HG03095 (cell line): ENCODE results near the gene GSTO2.

ENCODE experiments used
- ATAC-seq: cut with Tn5 transposase; IDR thresholded peaks from one replicate; pipeline ENCODE4 v1.9.1; 2021; ENCODE audit warnings: moderate library complexity; ENCODE audit not compliant: unreplicated experiment

GSTO2 gene

DNA sequence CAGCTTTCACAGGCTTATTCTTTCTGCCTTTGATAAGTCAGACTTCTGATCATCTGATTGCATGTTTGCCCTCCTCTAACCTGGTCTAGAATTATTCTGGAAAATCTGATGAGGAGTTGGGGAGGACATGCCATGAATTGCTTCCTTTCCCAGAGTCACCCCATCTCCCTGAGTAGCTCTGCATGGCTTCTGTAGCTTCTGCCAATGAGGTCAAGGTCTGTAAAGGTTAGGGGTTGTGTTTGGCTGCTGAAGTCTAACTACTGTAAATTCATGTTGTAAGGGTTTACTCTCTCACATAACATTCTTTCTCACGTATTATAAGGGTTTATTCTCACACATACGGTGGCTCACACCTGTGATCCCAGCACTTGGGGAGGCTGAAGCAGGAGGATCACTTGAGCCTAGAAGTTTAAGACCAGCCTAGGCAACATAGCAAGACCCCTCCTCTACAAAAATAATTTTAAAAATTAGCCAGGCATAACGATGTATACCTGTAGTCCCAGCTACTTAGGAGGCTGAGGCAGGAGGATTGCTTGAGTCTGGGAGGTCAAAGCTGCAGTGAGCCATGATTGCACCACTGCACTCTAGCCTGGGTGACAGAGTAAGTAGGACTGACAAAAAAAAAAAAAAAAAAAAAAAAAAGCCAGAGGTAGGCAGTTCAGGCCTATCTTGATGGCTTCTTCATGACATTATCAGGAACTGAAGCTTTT is 10.7 kb downstream of the GSTO2 start:
- ATAC-seq = no peak

DNA sequence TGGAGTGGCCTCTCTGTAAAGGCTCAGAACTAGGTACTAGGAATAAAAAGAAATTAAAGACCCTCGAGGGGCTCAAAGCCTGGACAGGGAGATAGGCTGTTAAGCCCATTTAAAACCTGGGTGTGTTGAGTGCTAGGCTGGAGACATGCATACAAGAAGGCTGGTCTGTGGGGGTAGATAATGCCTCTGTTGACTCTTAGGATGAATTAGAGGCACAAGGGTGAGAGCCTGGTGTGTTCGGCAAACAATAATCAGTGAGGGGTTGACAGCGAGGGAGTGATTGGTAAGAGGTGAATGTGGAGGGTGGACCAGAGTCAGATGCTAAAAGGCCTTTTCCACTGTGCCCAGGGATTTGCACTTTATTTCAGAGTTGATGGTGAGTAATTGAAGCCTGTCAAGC is 12.7 kb downstream of the GSTO2 start:
- no peak for ATAC-seq

DNA sequence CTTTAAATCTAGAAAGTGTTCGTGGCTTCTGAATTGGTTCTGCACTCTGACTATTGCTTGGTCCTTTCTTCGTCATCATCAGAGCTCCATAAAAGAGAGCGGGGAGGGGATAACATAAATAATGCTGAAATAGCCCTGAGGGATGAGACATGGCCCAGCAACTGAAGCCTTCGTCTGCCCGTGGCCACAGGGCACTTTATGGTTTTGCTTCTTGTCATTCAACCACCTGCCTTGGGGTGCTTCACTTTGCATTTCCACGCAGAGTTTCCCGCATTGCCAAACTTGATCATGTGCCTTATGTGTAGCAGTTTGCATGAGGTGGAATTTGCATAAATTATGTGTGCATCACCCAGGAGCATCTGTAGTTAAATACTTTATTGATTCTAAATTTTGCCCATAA is 15.9 kb downstream of the GSTO2 start:
- ATAC-seq = no peak

DNA sequence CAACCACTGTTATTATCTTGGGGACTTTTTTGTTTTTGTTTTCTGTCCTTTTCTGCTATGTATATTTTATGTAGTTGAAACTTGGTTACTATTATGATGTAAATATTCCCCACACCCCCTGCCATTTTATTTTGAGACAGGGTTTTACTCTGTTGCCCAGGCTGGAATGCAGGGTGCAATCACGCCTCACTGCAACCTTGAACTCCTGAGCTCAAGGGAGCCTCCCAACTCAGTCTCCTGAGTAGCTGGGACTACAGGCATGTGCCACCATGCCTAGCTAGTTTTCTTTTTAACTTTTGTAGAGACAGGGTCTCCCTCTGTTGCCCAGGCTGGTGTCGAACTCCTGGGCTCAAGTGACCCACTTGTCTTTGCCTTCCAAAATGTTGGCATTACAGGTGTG is 18.0 kb downstream of the GSTO2 start:
- no peak for ATAC-seq

DNA sequence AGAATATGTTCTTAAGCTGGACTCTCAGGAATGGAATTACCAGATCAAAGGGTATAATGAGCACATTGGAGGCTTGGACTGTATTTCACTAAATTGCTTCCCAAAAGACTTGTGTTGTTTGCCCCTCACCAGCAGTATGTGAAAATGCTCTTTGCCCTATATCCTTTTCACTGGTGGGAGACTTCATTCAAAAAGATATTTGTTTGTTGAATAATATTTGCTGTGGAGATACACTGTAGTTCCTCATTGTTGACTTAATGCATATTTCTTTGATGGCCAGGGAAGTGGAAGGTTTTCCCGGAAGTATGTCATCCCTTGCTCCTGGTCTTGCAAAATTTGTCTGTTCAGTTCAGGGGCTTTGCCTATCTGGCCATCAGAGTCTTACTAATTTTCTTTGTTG is 19.4 kb downstream of the GSTO2 start:
- no peak for ATAC-seq

DNA sequence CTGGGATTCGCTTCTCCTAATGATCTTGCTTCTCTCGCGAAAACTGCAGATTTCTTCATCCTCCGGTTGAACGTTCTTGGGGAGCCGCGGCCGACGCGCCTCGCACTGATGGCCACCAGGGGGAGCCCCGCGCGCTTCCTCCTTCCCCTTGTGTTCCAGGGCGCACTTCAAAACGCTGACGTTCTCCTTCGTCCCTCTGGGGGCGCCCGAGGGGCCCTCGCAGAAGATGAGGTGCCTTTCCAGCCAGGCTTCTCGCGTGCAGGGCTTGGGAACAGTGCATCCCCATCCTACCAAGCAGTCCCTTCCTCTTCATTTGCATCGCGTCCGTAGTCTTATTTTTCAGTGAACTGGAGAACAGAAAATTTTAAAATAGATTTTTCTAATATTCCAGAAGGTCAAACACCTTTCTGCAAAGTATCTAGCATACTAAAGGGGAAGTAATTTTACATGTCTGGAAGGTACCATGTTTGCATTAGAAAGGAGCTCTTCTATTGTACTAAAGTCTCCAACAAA is 22.5 kb downstream of the GSTO2 start:
- peak; percentile 99 for ATAC-seq

DNA sequence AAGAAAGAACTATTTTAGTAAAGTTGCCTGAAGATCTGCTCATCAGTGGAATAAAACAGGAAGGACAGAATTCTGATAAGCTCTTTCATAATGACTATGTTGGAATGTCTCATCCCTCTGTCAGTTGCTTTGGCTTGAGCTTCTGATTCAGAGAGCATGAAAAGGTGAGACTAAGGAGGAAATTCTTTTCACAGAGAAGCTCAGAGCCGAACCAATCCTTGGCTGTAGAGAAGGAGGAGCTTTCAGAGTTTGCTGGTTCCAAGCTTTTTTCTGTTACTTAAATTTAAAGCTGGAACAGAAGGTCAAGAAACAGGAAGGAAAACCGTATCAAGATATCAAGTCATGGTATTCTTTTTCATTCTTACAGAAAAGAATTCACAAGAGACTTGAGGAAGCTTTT is 24.0 kb downstream of the GSTO2 start:
- no peak for ATAC-seq

DNA sequence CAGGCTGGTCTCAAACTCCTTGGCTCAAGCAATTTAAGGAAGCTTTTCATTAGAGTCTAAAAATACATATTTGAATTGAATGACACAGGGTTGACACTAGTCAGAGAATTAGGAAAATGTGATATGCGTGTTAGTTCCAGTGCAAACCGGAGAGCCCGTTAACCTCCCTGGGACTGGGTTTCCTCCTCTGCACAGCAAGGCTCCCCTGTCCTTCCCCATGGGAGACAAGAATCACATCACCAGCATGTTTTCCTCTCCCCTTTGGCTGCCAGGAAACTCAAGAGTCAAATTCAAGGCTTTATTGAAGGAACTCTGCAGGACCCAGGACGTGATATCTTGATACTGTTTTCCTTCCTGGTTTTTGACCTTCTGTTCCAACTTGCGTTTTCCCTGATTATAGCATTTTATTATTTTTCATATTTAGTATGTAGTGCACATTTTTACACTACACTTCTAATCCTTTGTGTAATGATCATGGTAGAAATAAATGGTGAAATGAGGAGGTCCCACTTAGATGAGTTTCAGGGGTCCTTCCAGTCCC is 24.9 kb downstream of the GSTO2 start:
- ATAC-seq = no peak

DNA sequence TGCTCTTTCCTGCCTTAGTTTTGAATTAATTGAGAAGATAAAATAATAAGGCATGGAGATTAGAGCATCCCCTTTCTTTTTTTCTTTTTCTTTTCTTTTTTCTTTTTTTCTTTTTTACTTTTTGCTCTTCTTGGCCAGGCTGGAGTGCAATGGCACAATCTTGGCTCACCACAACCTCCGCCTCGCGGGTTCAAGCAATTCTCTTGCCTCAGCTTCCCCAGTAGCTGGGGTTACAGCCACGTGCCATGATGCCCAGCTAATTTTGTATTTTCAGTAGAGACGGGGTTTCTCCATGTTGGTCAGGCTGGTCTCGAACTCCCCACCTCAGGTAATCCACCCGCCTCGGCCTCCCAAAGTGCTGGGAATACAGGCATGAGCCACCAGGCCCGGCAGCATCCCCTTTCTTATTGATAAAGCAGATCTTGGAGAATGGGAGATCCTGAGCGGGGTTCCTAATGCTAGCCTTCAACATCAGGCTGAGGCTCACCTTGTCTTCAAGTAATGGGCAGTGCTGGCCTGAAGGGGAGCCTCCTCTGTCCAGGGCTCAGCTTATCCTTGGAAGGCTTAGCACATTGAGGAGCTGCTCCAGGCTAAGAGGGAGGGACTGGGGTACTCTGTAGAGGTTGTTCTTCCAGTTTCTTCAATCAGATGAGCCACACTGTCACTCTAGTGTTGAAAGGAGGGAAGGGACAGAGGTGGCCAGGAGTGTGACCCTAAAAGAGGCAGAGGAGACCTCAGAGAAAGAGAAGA is 27.9 kb downstream of the GSTO2 start:
- ATAC-seq = no peak

DNA sequence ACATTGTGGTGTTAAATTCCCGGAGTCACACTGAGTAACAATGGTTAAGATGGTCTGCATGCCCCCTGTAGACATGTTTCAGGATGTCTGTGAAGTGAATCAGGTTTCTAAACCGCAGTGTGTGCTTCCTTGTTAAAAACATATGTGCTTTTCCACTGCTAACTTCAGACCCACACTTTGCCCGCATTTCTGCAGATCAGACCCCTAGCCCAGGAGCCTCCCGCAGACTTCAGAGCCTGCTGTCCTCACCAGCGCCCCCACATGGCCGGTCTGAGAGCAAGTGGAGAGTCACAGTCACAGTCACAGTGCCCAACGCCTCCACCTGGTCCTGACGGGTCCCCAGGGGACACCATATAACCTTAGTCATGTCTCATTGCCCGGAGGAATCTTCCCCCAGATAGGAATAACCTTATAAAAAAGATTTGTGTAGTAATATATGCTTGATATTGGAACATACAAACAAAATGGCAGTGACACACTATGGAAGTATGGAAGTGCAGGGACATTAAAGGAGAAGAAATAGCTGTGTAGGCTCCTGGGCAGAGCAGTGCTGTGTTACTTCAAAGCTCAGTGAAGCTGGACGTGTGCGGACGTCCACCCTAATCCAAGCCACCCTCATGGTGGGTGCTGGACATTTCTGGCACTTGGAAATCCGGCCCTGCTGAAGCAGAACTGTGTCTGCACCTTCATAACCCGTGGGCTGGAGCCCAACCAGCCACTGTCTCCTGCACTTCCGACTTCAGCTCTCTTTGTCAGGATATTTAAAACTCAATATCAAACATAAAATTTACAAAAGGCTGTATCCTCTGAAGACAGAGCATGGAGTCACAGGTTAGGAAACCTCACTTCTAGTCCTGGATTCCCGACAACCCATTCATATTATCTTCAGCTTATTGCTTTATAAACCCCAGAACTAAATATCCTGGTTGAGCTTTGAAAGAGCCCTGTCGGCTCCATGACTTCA is 29.0 kb downstream of the GSTO2 start:
- ATAC-seq = no peak

DNA sequence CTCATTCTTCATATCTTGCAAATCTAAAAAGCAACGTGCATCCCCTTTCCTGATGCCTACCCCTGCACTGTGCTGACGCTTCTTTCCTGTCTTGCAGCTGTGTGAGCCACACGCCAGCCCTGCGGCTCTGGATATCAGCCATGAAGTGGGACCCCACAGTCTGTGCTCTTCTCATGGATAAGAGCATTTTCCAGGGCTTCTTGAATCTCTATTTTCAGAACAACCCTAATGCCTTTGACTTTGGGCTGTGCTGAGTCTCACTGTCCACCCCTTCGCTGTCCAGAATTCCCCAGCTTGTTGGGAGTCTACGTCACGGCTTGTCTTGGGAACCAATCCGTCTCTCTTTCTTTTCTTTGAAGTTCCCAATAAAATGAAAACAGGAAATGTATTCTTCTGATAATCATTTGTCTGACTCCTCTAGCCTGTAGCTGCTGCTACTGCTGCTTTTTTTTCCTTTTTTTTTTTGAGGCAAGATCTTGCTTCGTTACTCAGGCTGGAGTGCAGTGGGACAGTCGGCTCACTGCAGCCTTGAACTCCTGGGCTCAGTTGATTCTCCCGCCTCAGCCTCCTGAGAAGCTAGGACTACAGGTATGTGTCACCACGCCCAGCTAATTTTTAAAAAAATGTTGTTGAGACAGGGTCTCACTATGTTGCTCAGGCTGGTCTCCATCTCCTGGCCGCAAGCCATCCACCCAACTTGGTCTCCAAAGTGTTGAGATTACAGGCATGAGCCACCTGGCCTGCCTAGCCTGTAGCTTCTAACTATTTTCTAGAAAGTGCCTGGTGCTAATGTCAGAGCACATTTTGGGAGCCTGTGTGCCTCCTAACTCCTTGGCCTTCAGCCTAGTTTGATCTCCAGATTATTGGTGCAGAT is 30.3 kb downstream of the GSTO2 start:
- no peak for ATAC-seq

DNA sequence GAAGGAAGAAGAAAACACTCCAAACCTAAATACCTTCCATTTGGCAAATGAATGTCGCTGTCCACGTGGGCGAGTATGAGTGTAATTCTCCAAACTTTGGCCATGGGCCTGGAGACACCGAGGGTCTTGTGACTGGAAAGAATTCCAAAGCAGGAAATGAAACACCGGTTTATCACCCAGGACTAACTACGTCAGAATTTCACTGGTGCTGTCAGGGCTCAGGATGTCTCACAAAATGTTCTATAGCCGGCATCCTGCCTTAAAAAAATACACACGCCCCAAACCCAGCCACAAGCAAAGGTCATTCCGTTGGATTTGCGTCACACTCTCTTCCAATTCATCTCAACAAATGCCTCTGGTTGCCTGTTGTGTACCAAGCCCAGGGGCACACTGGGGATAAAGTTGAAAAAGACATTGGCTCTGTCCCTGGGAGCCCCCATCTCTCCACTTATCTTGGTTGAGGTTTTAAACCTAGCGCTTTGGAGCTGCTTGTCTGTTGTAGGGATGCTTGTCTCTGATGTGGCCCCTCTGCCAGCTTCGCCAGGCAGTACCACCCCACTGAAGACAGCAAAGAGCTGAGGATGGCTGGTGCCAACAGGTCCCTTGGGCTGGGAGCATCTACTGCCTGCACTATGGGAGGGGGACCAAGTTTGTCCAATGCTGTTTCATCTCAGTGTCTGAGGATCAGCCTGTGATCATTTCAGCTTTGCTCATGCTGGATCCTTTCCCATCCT is 31.2 kb downstream of the GSTO2 start:
- ATAC-seq = no peak

DNA sequence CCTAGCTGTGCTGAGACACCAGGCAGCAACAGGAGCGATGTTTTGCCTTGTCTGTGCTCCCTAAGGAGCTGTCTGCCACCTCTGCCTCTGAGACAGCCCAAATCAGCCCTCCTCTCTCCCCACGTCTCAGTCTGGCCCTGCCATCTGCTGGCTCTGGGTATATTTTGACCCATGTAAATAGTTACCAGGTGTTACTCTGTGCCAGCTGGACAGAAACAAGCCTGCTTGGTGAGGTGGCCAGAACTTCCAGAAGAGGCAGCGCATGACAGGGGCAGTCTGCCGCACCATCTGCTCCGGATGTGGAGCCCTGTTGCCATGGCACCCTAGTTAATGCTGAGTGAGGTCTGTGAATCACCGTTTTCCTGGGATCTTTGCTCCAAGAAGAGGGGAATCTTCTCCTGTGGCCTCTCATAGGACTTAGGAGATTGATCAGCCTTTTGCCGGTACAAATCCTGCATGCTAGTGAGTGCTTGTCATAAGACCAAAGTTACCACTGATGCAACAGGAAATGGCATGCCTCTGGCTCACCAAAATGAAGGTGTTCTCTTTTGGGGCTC is 31.8 kb downstream of the GSTO2 start:
- no peak for ATAC-seq

DNA sequence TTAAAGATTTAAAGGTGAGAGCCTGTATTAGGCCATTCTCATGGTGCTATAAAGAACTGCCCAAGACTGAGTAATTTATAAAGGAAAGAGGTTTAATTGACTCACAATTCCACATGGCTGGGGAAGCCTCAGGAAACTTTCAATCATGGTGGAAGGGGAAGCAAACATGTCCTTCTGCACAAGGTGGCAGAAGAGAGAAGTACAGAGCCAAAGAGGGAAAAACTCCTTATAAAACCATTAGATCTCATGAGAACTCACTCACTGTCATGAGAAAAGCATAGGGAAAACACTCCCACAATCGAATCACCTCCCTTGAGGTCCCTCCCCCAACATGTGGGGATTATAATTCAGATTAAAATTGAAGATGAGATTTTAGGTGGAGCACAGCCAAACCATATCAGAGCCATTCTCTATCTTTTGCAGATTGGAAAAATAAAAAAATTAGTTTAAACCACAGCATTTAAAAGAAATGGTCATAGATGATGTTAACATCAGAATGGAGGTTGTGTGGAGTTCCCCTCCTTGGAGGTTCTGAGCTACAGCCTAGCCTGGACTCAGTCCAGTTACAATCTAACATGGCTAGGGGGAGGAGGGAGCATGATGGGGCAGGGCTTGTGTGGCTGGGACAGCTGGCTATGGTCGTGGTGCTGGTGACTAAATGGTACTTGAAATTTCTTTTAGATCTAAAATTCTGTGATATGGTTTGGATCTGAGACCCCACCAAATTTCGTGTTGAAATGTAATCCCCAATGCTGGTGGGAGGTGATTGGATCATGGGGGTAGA is 33.1 kb downstream of the GSTO2 start:
- ATAC-seq = no peak

DNA sequence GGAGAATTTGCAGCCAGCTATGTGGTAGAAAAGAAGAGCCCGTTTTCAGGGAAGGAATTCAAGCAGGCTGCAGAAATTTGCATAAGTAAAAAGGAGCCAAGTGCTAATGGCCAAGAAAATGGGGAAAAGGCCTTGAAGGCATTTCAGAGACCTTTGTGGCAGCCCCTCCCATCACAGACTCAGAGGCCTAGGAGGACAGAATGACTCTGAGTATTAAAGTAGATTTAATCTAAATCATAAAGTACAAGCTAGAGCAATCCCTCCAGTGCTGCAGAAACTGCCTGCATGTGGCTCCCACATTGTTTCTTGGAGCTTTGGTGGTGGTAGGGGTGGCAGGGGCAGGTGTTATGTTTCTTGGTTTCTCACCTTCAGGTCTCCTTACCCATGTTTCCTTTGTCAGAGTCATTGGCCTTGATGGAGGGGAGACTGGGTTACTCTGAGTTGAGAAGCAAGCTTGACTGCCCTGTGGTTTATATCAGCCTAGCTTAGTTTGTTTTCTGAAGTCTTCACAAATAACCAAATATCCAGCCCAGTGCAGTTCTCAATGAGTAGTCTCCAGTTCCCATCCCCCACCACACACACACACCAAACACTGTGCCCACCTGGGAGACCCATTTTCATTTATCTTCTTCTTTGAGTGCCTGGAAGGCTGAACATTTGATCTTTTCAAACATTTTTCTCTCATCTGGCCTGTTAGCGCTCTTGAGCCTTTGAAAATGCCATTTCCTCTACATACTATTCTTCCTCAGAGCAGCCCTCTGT is 34.8 kb downstream of the GSTO2 start:
- ATAC-seq = no peak

DNA sequence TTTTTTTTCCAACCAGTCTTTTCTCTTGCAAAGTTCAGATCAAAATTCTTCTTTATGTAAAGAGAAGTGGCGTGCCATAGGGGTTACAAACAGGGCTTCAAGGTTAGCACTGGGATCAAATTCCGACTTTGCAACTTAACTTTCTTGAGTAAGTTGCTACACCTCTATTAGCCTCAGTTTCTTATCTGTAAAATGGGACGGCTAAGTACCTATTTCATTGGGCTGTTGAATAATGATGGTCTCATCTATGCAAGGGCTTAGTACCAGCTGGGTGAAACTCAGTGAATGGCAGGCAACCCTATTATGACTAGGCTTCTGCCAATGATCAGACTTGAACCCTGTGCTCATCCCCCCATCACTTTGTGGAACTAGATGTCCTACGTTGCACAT is 35.4 kb downstream of the GSTO2 start:
- ATAC-seq = no peak

DNA sequence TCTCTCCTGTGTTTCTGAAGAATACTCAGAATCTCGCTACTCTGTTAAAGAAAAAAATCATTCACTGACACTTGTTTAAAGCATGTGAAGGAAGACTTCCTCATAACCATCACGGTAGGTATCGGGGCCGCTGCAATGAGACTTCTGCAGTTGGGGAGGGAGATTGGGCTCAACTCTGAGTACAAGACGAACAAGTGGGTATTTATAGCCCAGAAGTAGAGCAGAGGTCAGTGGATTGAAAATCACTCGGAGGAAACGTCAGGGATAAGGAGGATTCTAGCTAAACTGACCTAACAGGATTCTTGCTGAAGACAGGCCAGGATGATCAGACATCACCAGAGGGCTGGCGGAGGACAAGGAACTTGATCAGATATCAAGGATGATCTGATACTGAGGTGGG is 35.9 kb downstream of the GSTO2 start:
- no peak for ATAC-seq

DNA sequence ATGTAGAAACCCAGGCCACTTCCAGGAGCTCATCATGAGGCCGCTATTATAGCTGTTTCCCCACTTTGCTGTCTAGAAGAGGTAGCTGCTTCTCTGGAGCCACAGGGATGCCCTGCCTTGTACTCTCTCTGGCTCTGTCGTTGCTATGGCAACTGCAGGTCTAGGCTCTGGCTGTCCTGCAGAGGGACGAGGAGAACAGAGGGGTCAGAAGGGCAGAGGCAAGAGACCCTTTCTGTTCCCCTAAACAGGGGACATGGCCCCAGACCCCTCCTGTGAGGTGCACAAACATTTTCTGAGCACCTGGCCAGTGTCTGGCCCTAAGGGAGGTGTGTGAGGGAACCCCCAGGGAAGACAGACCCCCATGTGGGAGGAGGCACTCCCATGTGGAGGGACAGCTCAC is 37.9 kb downstream of the GSTO2 start:
- no peak for ATAC-seq
